Measurements from ENCODE around the gene TAF15. TPM values are rescaled to one million over a fixed set of nuclear protein-coding genes. Genes with fewer than 3 reads are reported as not detected.

Gene TAF15
- total RNA-seq, 1 donor from 2014 or later: 130 TPM

- no peak for DNase-seq (ENCODE audit: low spot score)
Observed at GRCh38 chr17:35870906-35871819, 61.9 kb downstream of the TAF15 start.

GRCh38 chr17:35872196-35872980 is 63.1 kb downstream of the TAF15 start:
- DNase-seq (ENCODE audit: low spot score): no peak

DNA sequence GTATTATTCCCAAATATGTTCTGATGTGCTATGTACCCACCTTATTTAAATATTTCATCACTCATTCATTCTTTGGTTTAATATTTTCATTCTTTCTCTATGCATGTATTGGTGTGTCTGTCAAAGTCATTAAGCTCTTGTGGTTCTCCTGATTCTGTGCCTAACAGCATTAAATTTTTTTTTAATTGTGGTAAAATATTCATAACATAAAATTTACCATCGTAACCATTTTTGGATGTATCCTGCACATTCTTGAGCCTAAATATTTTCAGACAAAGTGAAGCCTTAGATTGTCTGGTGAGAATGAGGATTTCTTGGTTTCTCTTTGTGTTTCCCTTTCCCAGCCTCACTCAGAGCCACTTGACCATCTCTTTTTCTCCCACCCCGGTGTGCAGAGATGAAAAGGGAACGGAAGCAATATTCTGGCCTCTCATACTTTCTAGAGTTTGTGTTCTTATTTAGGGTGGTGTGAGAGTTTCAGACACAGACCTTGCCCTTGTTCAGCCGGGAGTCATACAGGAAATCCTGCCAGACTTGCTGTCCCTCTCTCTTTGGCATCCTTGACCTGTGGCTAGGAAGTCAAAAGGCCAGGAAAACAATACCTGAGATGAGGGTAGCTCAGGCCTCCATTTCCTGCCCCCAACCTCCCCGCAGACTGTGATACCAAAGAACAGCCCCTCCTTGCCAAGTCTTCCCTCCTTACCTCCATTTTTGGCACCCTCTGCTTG is 66.0 kb downstream of the TAF15 start:
- DNase-seq (ENCODE audit: low spot score): no peak

DNA sequence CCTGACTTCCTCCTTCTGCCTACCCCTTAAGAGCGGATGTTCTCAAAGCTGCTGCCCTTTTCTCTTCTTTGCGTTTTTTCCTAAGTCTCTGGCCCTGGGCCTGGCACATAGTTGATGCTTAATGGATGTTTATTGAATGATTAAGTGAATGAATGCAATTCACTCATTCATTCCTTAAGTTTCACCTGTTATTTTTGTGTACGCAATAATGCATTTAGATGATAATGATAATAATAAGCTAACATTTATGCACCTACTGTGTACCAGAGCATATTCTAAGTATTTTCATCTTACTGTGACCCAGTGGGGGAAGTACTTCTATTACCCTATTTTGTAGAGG is 66.5 kb downstream of the TAF15 start:
- DNase-seq (ENCODE audit: low spot score): no peak

DNA sequence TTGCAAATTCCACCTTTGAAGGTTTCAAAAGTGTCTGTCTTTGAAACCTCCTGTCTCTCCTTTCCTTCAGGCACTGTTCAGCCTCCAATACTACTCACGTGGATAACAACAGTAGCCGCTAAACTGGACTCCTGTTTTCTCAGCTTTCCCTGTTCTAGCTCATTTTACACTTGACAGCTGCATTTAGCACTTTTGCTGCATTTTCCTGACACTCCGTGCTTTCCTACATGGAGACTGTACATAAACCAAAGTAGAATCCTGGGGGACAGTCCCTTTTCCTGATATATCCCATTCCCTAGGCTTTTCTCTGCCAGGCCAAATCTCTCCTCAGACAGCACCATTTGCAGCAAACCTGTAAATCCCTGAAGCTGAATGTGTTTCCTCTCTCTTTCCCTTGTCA is 67.2 kb downstream of the TAF15 start:
- no peak for DNase-seq (ENCODE audit: low spot score)

DNA sequence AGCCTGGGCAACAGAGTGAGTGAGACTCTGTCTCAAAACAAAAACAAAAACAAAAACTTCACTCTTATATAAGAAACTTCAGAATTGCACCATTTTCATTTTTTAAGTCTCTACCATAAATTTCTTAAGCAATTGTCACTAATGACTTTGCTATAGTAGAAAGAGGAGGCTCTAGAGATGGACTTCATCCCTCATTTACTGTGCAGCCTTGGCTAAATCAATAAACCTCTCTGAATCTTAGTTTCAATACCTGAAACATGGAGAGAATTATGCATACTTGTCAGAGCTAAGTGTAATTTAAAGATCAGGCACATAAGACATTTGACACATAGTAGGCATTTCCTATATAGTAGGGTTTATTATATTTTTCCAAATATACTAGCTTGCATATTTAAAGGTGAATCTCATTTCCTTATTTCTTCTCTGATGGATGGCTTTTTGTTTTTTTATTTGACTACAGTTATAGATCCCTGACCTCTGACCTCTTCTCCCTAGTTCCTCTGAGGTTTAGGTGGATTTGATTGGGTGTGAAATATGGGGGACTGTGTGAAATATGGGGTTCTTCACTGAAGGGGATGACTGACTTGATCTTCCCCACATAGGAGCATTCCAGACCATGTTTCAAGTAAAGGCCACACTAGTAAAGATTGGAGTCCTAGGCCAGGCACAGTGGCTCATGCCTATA is 68.2 kb downstream of the TAF15 start:
- DNase-seq (ENCODE audit: low spot score): no peak

DNA sequence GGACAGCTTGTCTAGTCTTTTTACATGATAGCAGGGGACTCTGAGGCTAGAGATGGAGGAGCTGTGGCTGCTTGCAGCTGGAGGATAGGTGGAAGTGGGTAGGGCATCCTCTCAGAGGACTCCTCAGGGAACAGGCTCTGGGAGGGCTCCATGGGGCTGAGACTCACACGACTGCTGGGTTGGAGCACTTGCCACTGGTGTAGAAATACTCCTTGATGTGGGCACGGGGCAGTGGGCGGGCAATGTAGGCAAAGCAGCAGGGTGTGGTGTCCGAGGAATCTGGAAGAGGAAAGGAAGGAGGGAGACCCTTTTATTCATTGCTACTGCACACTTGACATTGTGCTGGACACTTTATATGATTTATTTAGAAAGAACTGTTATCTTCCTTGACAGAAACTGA is 69.1 kb downstream of the TAF15 start:
- DNase-seq (ENCODE audit: low spot score): no peak

DNA sequence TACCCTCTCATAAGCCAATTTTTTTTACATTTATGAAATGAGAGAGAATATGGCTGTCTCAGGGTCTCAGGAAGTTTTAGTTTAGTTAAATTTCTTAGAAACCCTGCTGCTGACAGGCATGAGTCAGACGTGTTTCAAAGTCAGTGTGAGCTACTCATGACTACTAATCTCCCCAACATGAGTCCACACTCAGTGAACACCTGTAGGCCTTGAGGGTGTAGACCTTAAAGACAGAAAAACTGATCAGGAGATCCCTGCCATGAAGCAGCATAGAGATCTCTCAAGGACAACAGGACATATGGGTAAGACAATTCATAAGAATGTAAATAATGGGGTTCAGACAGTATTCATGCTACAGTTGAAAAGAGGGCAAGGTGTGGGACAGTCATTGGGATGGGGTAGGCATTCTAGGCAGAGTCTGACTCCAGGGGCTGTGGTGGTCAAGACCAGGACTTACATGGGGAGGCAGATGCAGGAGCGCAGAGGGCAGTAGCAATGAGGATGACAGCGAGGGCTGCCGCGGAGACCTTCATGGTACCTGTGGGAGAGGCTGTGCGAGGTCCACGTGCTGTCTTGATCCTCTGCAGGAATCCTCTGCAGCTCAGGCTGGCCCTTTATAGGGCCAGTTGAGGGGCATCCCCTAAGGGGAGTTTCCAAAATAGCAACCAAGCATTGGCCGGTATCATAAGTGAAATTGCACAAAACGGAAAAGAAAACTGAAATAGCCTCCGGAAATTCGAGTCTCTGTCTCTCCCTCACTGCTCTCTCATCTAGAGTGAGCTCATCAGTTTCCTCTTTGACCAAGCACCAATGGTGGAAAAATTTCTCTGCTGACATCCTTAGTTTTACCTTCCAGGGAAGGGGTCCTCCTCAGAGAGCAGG is 70.7 kb downstream of the TAF15 start, which contains the start of gene CCL5:
Gene CCL5 (minus strand): TSS at position 588 of the 882 bp plus-strand sequence.
- no peak for DNase-seq (ENCODE audit: low spot score)

- no peak for DNase-seq (ENCODE audit: low spot score)
Observed at GRCh38 chr17:35889241-35889640, 80.0 kb downstream of the TAF15 start.

- no peak for DNase-seq (ENCODE audit: low spot score)
Observed at GRCh38 chr17:35889818-35890773, 80.8 kb downstream of the TAF15 start.

- peak; percentile 54 for DNase-seq (ENCODE audit: low spot score)
Observed at GRCh38 chr17:35890774-35891155, 81.5 kb downstream of the TAF15 start.

DNA sequence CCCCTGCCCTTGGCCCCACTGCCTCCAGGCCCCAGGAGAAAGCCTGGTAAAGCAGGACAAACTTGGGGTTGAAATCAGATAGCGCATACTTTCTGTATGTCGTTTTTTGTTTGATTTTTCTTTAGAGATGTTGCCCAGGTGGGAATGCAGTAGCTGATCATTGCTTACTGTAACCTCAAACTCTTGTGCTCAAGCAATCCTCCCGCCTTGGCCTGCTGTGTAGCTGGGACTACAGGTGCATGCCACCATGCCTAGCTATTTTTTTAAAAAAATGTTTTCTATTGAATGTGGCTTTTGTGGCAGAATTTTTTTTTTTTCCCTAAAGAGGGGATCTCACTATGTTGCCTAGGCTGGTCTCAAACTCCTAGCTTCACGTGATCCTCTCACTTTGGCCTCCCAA is 82.0 kb downstream of the TAF15 start:
- no peak for DNase-seq (ENCODE audit: low spot score)

GRCh38 chr17:35892091-35893035 is 83.1 kb downstream of the TAF15 start:
- no peak for DNase-seq (ENCODE audit: low spot score)

DNA sequence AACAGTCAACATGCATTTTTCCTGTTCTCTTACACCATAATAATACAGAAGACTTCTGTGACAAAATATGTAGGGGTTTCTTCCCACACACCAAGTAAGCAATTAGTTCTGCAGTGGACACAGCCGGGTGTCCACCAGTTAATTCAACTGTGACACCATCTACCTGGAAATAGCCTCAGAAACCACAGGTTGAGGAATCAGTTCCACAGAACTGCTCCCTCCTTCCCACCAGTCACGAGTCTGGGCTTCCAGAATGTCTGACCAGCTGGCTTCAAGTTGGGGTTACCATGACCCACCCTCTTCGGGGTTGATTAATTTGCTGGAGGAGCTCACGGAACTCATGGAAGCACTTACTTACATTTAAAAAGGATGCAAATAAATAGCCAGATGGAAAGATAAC is 84.5 kb downstream of the TAF15 start:
- no peak for DNase-seq (ENCODE audit: low spot score)

- DNase-seq (ENCODE audit: low spot score): no peak
Observed at GRCh38 chr17:35894206-35894605, 84.9 kb downstream of the TAF15 start.

DNA sequence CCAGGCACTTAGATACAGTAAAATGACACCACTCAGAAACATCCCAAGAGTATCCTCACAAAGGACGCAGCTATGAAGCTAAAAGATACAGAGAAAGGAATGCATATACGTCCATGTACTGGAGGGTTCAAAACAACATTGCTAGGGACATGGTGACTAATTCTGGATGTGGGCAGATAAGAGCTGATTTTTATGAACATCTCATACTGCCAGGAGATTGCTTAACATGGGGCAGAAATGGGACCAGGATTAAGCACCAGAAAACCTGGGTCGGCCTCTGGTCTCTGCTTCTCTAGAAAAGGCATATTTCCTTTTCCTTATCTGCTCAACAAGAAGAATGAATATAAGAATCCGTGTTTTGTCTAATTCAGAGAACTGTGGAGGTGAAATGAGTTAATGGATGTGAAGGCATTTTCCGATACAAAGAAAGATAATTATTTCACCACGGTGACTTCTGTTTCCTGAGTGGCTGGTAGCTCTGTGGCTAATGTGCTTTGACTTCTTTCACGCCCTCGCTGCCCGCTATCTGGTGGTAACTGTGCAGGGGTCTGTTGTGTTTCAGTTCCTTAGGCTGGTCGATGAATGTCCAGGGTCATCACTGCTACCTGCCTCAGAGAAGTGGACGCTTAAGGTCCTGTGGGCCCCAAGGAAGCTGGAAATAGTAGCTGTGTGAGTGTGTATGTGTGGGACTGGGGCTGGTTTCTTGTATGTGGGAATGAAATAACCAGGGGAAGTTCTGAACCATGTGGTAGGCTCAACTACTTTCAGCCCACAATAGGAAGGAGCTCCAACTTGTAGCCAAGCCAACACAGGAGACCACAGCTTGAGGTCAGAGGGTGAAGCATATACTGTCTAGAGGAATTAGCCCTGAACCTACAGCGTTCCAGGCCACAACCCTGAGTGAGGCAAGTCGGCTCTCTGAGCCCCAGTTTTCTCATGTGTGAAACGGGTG is 86.6 kb downstream of the TAF15 start:
- no peak for DNase-seq (ENCODE audit: low spot score)

Measured in mucosa of gallbladder (tissue), 1 donor.